Astrocyte of the spinal cord (primary cell): ENCODE measurements around the gene CCL28.

Source experiments
- DNase-seq: peaks from one replicate; pipeline ENCODE4 v3.0.0; 2011; ENCODE audit warnings: low read depth, low spot score
- H3K4me3 ChIP-seq: 2 replicates; pipeline ENCODE4 v1.5.1; 2011; ENCODE audit warnings: low read depth, mild to moderate bottlenecking, low read length, moderate library complexity
- in situ Hi-C: cut with HindIII; loops from 2 replicates; pipeline ENCODE4 v1.10.0; 2017; ENCODE audit warnings: low sequenced_read_pairs
- TF ChIP-seq, protein P1 (sequence below): IDR thresholded peaks from 2 replicates; pipeline ENCODE4 v1.5.1; 2012; ENCODE audit warnings: low read depth, mild to moderate bottlenecking, low read length, inconsistent platforms

The CCL28 gene

DNA sequence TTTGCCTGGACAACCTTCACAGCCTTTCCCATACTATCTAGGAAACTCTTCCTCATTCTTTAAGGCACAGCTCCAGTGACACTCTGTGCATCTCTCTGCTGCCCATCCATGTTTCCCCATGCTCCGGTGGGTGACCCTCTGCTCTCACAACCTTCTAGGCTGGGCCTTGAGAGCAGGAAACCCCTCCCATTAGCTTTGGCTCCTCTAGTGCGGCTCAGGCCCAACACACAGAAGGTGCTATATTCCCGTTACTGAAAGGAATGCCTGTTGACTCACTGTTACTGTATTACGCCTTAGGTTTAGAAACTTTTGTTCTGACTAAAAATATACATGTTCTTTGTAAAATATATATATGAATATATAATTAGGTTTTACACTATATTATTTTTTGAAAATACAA is 8.1 kb upstream of the CCL28 start:
- peak; percentile 13 for DNase-seq
- in situ Hi-C loops = no loop called here
- no peak overlapping the region for H3K4me3 ChIP-seq
- TF ChIP-seq, protein P1, sequence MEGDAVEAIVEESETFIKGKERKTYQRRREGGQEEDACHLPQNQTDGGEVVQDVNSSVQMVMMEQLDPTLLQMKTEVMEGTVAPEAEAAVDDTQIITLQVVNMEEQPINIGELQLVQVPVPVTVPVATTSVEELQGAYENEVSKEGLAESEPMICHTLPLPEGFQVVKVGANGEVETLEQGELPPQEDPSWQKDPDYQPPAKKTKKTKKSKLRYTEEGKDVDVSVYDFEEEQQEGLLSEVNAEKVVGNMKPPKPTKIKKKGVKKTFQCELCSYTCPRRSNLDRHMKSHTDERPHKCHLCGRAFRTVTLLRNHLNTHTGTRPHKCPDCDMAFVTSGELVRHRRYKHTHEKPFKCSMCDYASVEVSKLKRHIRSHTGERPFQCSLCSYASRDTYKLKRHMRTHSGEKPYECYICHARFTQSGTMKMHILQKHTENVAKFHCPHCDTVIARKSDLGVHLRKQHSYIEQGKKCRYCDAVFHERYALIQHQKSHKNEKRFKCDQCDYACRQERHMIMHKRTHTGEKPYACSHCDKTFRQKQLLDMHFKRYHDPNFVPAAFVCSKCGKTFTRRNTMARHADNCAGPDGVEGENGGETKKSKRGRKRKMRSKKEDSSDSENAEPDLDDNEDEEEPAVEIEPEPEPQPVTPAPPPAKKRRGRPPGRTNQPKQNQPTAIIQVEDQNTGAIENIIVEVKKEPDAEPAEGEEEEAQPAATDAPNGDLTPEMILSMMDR = no peak

- DNase-seq = no peak
- H3K4me3 ChIP-seq = no peak overlapping the region
- TF ChIP-seq, protein P1 = no peak
- in situ Hi-C loops = no loop called here
These were observed 6.4 kb upstream of the CCL28 start for GRCh38 chr5:43418561-43418960.

DNA sequence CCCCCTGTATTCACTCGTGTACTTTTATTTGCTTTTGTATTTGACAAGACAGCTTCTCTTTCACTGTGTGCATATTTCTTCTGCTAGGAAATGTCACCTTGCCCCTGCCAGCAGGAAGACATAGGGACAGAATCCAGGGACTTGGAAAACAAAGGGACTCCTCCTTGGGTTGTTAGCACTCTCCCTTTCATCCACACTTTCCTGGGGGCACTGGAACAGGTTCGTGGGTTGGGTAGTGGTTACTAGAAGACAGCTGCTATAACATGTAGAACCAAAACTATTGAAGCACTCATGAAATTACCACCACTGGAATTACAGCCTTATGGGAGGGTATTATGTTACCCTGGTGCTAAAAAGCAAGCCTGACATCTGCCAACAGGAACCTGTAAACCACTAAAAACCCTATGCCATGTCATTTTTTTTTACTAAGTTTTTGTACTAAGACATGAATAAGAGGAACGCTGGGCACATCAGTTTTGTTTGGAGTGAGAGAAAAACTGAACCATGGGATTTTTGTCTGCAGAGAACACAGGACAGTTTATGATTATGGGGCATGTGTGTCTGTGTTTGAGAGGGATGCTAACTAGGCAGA is 4.7 kb upstream of the CCL28 start:
- H3K4me3 ChIP-seq = no peak overlapping the region
- in situ Hi-C loops = no loop called here
- TF ChIP-seq, protein P1 = no peak
- DNase-seq = no peak

GRCh38 chr5:43415935-43416802 is 4.0 kb upstream of the CCL28 start:
- no peak for DNase-seq
- TF ChIP-seq, protein P1 = no peak
- in situ Hi-C loops = no loop called here
- no peak overlapping the region for H3K4me3 ChIP-seq

DNA sequence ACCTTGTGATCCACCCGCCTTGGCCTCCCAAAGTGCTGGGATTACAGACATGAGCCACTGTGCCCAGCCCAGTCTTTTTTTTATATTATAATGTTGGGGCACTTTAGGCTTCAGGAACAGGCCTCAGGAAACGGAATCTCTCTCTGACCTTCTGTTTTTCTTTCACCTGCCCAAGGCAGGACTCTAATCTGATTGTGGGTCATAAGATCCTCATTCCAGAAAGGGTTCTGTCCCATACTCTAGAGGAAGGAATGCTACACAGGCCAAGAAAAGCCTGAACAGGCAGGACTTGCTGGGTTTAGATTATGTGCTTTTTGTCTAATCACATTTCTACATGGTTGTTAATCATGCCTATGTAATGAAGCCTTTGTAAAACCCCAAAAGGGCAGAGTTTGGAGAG is 1.8 kb upstream of the CCL28 start:
- in situ Hi-C loops = no loop called here
- TF ChIP-seq, protein P1 = no peak
- no peak overlapping the region for H3K4me3 ChIP-seq
- DNase-seq = no peak

GRCh38 chr5:43412644-43413043 is 453 bp upstream of the CCL28 start:
- no peak overlapping the region for H3K4me3 ChIP-seq
- DNase-seq = no peak
- TF ChIP-seq, protein P1 = no peak
- in situ Hi-C loops = no loop called here
